GM12875 (cell line): ENCODE results near the gene FRY.

Experiments used
- H3K4me3 ChIP-seq: one replicate; pipeline ENCODE4 v1.5.1; 2011; ENCODE audit warnings: low read depth, low read length, control low read depth
- TF ChIP-seq, protein P1 (sequence below): IDR thresholded peaks from 2 replicates; pipeline ENCODE4 v1.5.1; 2011; ENCODE audit warnings: low read depth, mild to moderate bottlenecking, control low read depth, inconsistent platforms, low read length, moderate library complexity, borderline replicate concordance; ENCODE audit not compliant: insufficient read depth

Gene FRY

DNA sequence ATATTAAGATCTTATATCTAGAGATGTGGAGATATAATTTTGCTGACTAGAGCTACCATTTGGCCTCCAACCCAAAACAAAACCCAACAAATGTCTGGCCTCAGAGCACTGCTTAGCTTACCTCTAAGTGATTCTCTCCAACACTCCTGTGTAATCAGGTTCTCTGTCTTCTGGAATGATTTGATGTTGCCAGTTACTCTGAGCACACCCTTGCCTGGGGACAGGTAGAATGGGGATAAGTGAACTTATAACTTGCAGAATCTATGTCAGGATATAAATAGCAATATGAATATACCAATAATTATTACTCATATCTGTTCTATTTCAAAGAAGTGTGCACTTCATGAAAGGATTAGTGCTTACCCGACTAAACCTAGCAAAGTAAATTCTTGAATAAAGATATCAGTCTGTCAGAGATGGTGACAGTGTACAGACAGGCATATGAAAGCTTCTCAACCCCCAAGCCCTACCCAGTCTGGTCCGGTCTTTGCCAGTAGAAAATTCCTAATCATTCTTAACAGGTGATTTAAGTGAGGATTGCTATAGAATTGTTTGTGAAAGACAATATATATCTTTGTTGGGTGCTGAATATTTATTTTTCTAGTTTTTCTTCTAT is 250.6 kb downstream of the FRY start:
- no peak overlapping the region for H3K4me3 ChIP-seq
- TF ChIP-seq, protein P1, sequence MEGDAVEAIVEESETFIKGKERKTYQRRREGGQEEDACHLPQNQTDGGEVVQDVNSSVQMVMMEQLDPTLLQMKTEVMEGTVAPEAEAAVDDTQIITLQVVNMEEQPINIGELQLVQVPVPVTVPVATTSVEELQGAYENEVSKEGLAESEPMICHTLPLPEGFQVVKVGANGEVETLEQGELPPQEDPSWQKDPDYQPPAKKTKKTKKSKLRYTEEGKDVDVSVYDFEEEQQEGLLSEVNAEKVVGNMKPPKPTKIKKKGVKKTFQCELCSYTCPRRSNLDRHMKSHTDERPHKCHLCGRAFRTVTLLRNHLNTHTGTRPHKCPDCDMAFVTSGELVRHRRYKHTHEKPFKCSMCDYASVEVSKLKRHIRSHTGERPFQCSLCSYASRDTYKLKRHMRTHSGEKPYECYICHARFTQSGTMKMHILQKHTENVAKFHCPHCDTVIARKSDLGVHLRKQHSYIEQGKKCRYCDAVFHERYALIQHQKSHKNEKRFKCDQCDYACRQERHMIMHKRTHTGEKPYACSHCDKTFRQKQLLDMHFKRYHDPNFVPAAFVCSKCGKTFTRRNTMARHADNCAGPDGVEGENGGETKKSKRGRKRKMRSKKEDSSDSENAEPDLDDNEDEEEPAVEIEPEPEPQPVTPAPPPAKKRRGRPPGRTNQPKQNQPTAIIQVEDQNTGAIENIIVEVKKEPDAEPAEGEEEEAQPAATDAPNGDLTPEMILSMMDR: no peak

GRCh38 chr13:32284927-32285632 is 253.5 kb downstream of the FRY start:
- no peak overlapping the region for H3K4me3 ChIP-seq
- TF ChIP-seq, protein P1: no peak

DNA sequence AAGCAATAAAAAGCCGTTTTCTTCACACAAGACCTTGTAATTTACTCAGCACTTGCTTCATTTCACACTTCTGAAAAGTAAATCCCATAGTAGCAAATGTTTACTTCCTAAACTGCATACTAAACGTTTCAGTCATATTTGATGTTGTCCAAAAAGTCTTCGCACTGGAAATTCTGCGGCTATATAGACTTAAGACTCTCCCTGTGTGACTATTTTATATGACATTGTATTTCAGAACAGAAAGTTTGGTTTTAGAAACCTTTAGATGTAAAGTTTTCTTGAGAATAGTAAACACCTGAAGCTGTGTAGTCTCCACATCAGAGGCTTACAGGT is 254.0 kb downstream of the FRY start:
- TF ChIP-seq, protein P1: no peak
- no peak overlapping the region for H3K4me3 ChIP-seq

GRCh38 chr13:32297206-32297605 is 265.6 kb downstream of the FRY start:
- TF ChIP-seq, protein P1: no peak
- H3K4me3 ChIP-seq: no peak overlapping the region

GRCh38 chr13:32298695-32299094 is 267.1 kb downstream of the FRY start:
- H3K4me3 ChIP-seq: no peak overlapping the region
- TF ChIP-seq, protein P1: no peak

DNA sequence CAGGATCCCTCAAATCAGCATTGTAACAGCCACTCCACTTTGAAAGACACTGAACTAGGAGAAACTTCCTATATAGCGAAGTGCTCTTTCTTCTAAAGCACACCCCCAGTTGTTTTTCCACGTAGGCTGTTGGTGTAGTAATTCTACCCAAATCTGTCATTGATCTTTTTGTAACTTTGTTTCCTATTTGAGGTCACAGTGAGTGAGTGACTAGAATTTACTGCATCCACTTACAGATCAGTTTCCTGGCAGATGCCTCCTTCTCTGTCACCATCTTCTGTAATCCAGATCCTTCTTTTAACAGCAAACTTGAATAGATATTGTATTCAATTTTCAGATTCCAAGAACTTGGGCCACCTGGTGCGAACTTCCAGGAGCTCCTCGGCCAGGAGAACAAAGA is 268.3 kb downstream of the FRY start:
- no peak overlapping the region for H3K4me3 ChIP-seq
- TF ChIP-seq, protein P1: no peak

DNA sequence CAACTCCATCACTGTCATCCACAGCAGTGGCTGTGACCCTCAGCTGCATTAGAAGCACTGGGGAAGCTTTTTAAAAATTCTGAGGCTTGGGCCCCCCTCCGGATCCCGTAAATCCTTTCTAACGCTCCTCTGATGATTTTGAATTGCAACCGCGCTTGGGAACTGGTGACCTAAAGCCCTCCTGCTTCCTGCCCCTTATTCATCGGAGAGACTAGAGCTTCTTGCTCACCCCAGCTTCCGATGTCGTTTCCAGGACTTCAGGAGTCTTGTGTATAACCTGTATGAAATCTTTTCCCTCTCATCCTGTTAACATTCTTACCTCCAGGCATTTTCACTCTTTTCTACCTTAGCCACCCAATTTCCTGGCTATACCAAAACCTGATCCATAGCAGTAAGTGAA is 268.8 kb downstream of the FRY start:
- H3K4me3 ChIP-seq: no peak overlapping the region
- TF ChIP-seq, protein P1: no peak
